GM21528 (cell line): ENCODE data around the gene CCDC154.

Source experiments
- ATAC-seq: cut with Tn5 transposase; IDR thresholded peaks from one replicate; pipeline ENCODE4 v1.9.1; 2021; ENCODE audit warnings: mild to moderate bottlenecking, moderate library complexity; ENCODE audit not compliant: unreplicated experiment, low FRiP score

CCDC154 gene

DNA sequence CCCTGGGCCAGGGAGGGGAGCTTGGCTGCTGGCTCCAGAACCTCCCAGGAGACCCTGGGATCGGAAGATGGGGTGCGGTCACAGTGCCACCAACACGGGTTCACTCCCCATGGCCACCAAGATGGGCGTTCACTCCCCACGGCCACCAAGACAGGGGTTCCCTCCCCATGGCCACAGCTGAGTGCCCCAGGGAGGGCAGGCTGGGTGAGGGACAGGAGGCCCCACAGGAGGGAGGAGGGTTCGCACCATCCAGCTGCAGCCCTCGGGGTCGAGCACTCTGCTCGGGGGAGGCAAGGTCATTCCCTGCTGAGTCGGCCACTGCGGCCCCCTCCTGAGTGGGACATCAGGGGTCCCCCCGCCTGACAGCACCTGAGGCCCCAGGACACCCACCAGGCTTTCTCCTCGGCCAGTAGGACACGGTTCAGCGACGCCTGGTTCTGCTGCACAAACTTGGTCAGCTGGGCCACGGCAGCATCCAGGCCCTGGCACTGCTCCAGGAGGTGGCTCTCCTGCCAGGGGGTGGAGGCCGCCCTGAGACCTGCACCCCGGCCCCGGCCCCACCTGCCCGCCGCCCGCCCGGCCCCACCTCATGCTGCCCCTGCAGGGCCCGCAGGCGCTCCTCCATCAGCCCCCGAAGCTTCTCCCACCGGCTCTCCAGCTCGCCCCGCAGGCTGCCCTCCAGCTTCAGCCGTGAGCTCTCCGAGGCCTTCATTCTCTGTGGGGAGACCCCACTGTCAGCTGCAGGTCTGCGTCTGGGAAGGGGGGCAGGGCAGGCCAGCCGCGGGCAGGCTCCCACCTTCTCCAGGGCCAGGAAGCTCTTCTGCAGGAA, 5.9 kb downstream of the CCDC154 start:
- ATAC-seq = no peak

DNA sequence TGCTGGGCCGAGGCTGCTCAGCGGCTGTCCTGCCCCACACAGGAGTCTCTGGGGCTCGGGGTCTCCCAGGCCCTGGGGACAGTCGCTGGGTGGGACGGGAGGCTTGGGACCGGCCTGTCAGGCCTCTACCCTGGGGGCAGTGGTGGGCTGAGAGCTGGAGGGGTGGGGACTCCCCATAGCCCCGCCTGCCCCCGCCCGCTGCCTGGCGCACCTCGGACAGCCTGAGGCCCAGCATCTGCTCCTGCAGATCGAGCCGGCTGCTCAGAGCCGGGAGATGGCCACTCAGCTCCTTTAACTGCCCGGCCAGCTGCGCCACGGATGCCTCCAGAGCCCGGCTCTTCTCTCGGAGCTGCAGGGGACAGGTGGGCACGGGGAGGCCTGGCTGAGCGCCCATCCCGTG, 6.8 kb downstream of the CCDC154 start:
- no peak for ATAC-seq

DNA sequence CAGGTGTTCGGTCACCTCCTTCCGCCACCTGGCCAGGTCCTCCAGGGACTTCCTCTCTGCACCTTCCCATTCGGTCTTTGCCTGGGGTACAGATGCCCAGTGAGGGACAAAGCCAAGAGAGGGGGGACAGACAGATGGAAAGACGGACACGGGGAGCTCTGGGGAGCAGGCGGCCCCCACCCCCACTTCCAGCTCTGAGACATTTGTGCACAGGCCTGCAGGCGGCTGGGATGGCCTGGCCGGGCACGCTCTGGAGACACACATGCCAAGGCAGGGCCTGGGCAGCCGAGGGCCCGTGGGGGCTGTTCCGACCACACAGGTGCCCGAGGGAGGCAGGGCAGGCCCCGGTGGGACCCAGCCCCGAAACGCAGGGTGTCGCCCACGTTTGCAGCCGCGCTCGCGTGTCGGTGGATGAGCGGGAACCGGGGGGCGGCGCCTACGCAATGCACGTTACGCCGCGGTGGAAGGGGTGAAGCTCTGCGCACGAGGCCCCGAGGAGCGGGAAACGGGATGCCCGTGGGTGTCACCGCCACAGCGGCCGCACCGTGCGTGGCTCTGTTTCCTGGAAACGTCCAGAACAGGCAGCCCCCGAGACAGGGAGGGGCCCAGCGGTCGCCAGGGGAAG, 7.5 kb downstream of the CCDC154 start:
- no peak for ATAC-seq

DNA sequence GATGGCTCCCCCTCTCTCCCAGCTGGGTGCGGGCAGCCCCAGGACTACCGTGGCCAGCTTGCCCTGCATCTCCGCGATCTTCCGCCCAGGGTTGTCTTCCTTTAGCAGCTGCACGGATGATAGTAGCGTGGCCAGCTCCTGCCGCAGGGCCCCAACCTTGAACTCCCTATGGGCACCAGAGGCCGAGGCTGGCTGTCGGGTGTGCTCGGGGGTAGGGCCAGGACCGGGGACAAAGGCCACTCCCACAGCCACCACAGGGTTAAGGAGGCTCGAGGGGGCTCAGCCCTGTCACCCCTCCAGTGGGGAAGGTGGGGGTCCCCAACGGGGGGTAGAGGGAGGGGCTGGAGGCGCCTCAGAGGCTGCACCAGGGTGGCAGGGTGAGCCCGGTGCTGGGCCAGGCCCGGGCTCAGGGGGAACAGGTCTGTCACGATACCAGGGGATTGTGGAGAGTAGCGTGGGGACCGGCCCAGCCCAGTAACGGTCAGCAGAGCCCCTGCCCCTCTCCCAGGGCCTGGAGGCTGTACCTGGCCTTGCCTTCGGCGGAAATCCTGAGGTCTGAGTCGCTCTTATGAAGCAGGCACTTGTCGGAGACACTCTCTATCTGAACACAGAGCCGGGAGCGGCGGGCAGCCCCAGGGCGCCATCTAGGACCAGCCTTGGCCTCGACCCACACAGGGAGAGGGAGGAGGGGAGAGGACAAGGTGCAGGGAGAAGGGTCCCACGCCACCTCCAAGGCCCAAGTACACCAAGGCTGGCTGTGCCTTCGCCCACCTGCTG, 8.2 kb downstream of the CCDC154 start:
- ATAC-seq = no peak

DNA sequence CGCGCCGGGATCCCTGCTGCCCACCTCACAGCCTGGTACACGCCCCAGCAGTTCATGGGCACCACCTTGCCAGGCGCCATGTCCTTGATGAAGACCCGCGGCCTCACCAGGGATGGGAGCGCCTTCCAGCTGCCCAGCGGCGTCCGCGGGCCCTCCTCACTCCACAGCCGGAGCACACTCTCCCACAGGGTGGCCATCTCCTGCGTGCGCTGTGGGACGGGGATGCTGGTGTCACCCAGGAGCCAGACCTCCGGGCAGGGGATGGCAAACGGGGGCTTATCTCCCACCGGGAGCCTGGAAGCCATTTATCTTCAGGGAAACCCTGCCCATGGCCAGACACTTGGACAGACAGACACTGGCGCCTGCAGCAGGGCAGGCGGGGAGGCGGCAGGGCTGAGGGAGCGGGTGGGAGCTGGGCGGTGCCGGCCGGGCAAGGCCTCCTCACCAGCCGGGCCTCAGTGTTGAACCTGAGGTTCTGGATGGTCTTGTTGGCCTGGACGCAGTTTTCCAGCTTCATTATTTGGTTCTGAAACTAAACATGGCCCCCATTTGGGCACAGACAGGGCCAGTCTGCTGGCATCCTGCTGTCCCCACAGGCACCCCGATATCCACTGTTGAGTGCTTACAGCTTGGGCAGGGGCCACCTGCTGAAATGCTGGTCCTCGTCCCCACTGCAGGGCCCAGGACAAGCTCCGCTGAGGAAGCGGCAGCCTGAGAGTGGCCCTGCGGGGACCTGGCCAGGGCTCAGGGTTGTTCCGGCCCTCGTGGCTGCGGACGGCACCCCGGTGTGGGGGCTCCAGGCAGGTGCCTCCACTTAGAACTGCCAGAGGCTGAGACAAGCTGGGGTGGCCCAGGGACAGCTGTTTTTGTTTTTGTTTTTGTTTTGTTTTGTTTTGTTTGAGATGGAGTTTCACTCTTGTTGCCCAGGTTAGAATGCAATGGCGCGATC, 9.4 kb downstream of the CCDC154 start:
- no peak for ATAC-seq

DNA sequence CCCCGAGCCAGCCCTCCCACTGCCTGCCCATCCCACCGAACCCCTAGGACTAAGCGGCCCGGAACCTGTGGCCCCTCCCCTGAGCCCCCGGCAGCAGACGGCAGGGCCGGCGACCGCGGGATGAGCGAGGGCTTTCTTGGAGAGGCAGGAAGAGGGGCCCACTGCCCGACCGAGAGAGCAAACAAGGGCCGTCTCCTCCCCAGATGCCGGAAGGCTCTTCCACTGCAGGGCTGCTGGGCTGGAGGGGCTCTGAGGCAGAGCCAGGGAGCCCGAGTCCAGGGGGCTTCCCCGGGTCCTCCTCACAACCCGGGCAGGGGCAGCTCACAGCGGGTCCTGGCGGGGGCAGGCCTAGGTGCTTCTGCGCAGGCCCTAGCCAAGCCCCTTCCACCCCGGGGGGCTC, 10.6 kb downstream of the CCDC154 start:
- ATAC-seq = no peak

DNA sequence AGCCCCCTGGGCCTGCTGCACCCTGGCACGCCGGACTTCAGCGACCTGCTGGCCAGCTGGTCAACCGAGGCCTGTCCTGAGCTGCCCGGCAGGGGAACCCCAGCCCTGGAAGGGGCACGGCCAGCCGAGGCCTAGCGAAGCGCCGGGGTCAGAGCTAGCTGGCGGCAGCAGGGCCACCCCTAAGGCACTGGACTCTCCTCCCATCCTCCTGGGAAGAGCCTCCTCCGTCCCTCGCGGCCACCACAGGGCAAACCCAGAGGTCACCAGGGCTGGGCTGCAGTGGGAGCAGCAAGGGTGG, 11.1 kb downstream of the CCDC154 start:
- no peak for ATAC-seq

DNA sequence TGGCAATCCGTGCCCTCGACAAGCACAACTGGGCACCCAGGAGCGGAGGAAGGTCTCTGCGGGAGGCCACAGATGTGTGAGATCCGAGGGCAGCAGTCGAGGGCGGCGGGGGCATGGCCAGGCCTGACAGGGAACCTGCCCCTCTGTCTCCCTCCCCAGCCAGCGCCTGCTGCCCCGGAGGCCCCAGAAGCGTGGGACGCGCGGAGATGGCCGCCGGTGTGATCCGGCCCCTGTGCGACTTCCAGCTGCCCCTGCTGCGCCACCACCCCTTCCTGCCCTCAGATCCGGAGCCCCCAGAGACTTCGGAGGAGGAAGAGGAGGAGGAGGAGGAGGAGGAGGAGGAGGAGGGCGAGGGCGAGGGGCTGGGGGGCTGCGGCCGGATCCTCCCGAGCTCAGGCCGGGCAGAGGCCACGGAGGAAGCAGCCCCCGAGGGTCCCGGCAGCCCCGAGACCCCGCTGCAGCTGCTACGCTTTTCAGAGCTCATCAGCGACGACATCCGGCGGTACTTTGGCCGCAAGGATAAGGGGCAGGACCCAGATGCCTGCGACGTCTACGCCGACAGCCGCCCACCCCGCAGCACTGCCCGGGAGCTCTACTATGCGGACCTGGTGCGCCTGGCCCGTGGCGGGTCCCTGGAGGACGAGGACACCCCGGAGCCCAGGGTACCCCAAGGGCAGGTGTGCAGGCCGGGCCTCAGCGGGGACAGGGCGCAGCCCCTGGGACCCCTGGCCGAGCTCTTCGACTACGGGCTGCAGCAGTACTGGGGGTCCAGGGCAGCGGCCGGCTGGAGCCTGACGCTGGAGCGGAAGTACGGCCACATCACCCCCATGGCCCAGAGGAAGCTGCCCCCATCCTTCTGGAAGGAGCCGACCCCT, 11.7 kb downstream of the CCDC154 start:
- ATAC-seq = no peak

DNA sequence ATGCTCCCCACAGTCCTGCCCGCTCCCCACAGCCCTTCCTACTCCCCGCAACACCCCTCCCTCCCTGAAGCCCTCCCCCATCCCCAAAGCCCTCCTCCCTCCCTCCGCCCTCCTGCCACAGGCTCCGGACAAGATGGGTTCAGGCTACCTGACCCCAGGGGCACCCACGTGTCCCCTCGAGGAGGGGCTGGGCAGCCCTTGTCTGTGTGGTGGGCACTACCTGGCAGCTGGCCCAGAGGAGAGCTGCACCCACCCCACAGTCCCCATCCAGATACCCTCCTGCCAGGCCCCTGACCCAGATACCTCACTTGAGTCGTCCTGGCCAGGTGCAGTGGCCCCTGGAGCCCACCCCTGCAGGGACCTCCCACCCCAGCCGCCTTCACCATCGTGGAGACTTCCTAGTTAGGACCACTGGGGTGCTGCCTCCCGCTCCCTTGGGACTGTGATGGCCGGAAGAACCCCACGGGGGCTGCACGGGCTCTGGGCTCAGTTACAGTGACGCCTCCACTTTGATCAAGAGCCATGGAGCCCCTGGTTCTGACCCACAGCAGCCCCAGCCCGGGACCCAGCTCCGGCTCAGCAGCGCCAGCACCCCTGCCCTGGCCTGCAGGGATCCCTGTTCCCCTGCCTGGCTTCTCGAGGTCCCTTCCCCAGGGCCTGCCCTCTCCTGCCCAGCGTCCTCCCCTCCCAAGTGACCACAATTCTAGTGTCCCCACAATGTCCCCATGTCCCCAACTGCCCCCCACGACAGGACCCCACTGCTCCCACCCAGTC, 12.7 kb downstream of the CCDC154 start:
- no peak for ATAC-seq

DNA sequence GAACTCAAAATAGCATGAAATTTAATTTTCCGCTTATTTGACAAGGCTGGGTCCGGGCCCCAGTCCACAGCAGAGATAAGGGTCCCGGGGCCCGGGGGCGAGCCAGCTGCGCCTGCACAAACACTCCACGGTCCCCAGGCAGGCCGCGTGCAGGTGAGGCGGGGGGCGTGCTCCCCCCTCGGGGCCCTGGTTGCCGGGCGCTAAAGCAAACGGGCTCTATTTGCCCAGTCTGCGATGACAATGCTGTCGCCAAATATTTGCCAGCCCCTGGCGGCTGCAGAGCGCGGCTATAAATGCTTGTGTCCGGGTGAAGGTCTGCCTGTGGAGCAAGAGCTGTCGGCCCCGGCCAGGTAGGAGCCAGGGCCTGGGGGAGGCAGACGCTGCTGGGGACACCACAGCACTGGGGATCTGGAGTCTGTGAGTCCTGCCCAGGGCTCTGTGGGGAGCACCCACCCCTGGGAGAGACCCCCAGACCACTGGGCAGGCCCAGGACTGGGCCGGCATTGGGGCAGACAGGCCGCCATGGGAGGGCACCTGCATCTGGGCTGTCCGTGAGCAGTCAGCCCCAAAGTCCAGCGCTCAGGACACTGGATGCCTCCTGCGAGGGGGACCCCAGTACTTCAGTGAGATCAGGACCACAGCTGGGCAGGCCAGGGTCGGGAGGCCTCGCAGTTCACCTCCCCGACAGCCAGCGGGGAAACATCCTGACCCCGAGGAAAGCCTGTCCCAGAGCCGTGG, 13.4 kb downstream of the CCDC154 start, which contains the start of gene PERCC1:
Gene PERCC1, plus strand, starts transcription at position 320 of the 738 bp plus-strand sequence. CDS start 1,516 bp downstream, outside the sequence.
- ATAC-seq = no peak

DNA sequence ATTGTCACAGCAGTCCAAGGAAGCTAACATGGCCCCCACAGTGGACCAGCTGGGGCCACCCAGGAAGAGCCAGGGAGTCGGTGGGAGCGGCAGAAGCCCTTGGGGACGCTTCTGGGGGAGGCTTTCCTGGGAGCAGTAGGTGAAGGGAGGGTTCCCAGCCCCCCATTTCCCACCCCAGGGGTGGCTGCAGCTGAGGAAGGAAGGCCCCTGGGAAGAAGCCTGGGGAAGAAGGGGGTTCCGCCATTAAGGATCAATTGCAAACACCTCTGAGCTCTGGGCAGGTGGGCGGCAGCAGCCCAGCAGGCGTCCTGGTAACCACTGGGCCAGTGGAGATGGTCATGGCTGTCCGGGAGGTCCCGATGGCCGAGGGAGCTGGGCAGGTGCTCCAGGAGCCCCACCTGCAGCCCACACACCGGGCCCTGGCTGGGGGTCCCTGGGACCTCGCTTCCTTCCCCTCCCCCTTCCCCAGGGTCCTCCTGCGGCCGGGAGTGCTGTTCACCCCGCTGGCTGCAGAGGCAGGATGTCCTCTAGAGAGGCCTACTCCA, 14.1 kb downstream of the CCDC154 start:
- ATAC-seq = no peak

DNA sequence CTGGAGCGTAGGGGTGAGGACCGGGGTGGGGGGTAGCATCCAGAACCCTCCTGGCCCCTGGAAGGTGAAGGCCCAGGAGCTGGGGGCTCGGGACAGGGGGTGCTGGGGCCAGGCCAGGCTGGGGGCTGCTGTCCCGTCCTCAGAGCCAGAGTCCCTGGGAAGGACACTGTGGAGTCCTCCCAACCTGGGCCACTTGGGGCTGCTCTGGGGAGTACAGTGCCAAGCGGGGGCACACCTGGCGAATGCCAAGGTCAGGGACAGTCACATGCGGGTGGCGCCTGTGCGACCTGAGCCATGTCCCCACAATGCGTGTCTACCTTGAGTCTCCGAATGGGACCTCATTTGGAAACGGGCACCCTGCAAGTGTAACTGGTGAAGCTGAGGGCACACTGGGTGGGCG, 14.7 kb downstream of the CCDC154 start:
- no peak for ATAC-seq

DNA sequence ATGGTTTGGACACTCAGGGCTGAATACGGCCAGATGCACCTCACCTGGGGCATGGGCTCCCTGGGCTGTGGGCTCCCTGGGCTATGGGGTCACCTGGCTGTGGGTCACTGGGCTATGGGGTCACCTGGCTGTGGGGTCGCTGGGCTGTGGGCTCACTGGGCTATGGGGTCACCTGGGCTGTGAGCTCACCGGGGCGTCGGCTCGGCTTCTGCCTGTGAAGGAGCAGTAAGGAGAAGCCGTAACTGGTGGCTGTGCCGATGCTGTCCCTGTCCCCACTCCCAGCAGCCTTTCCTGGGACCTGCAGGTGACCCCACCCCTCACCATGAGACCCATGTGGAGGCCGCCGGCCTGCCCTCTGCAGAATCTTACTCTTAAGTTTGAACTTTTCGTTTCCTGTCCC, 15.3 kb downstream of the CCDC154 start:
- ATAC-seq = no peak

DNA sequence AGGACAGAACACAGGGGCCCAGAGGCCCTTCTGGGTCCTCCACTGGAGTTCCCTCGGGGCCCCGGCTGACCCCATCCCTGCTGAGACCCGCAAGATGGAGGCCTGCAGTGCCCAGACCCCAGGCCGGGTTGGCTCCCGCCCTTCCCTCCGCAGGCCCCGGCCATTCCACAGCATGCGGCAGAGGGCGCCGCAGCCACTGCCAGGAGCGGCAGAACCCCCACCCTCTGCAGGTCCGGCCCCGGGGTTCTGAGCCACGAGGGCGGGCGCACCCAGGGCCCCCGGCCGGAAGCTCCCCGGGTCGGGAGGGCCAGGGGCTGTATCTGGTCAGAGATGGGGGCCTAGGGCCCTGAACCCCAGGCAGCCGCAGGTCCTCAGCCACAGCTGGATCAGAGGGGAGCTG, 15.8 kb downstream of the CCDC154 start:
- no peak for ATAC-seq

DNA sequence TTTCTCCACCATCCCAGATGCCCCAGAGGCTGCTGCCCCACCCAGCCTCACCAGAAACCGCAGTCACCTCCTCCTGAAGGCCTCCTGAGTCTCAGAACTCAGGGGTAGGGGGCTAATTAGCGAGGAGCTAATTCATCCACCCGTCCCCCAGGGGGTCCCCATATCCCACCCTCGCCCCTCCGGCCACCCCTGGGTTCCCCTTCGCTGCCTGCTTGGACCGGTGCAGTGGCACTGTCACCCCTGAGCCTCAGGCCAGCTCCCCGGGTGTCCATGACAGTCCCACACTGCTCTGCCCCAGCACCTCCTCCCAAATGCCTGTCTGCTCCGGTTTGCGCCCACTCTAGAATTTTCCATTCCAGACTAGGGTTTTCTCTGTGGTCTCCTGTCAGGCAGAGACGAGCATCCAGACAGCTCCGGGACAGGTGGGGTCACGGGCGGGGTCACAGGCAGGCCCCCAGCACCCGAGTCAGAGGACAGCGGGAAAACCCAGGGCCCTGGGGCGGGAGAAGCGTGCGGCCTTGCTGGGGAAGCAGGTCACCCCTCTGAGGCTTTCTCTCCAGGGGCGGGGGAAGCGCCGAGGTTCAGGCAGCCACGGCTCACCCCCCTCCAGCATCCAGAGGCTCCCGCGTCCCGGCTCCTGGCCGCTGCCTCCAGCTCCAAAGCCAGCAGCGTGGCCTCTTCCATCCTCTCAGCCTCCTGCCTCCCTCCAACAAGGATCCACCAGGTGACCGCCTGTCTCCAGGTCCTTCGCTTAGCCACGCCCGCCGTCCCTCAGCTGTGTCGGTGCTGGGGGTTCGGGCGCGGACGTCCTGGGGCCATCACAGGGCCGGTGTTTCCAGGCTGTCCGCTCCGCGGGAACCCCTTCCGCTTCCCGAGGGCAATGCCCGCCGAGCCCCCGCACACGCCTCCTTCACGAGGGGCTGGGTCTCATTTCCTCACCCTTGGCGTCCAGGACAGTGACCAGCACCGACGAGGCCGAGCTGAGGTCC, 16.6 kb downstream of the CCDC154 start:
- no peak for ATAC-seq

DNA sequence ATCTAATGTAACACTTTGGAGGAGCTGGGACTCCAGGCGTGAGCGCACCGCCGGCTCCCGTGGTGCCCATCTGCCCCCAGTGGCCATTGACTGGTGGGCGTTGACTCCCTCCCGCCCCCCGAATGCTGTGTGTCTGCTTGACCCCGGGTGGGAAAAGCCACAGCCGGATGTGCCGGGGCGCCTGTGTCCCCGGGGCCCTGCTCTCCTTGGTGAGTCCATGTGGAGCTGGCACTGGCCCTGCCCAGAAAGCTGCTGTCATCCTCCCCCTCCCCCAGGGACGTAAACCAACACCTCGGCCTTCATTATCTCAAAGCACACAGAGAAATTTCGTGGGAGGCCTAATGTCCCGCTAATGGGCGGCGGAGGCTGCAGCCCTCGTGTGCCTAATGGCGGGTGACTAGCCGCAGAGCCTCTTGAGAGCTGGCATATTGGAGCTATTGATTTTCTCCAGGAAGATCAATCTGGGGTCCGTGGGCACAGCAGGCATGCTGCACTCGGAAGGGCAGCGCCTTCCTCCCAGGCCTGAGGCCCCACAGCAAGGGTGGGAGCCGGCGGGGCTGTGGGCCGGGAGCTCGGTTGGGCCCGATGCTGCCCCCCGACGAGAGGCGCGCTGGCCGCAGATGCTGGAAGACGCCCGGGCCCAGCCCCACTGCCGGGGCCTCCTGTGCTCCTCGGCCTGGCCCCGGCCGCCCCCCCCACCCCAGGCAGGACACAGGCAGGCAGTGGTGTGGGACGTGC, 17.5 kb downstream of the CCDC154 start:
- ATAC-seq = no peak
